ENCODE data around the gene AKT1. TPM values are rescaled to one million over a fixed set of nuclear protein-coding genes. Genes with fewer than 3 reads are reported as not detected.

The AKT1 gene
- polyA plus RNA-seq, 2 of the 4 experiments (the other 2 are of a cell fraction) = 70.2 to 93.8 TPM

DNA sequence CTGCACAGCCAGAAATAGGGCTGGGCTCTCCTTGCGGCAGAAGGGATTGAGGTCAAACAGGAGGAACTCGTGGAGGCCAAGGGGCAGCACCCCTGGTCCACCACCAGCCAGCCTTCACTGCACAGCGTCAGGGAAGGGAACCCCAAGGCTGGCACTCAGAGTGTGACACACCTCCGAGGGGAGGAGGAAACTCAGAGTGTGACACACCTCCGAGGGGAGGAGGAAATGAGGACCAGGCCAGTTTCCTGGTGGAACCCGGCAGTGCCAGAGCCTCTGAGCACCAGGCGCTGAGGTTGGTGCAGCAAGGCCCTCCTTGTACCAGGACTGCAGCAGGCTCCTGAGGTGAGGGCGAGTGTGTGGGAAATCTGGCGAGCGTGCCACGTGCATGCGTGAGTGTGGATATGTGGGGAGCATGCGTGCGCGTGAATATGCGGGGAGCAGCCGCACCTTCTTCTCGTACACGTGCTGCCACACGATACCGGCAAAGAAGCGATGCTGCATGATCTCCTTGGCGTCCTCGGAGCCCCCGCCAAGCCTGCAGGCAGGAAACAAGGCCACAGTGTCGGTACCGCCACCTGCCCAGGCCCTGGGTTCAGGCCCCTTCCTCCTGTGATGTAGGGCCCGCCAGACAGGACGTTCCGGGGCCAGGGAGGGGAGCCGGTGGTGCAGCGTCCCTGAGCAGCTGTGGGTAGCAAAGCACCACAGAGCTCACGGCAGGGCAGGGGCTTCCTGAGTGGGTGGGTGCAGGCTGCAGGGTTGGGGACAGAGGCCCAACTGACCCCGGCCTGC, 23.4 kb downstream of the AKT1 start:
- H3K4me2 ChIP-seq = no peak overlapping the region
- no peak overlapping the region for H3K4me3 ChIP-seq
- FAIRE-seq (no peak), DNase-seq (ENCODE audit: low read depth in 1 of 2, low spot score in 1 of 2) (no peak), ATAC-seq (no peak)
- POLR2A ChIA-PET = no interaction called here
- CTCF ChIA-PET = interaction anchor here (1.0 to 9.3 kb wide), 9 partner anchors 9 to 145 kb away, joined by 3 to 88 read pairs (median 5); no protein-coding TSS in a partner anchor
- no peak for TF ChIP-seq ZC3H11A (IDR thresholded peaks at IDR 0.05)
- no peak for TF ChIP-seq SMC3 (IDR thresholded peaks at IDR 0.05)
- no peak for TF ChIP-seq MYC (IDR thresholded peaks at IDR 0.05; ENCODE audit: borderline replicate concordance, low read length)
- TF ChIP-seq PHF8 (IDR thresholded peaks at IDR 0.05; ENCODE audit: borderline replicate concordance, low read depth) = no peak
- TF ChIP-seq KDM1A (IDR thresholded peaks at IDR 0.05; ENCODE audit: low read depth) = no peak
- TF ChIP-seq CBX8 (IDR thresholded peaks at IDR 0.05) = no peak
- TF ChIP-seq HOXB5 (CRISPR knock-in tag; IDR thresholded peaks at IDR 0.05) = no peak
- TF ChIP-seq EHMT2 (IDR thresholded peaks at IDR 0.05; ENCODE audit: low read depth) = no peak
- TF ChIP-seq EP300 (IDR thresholded peaks at IDR 0.05) = no peak
- no peak for TF ChIP-seq ZSCAN20 (CRISPR knock-in tag; IDR thresholded peaks at IDR 0.05)
- TF ChIP-seq RNF2 (IDR thresholded peaks at IDR 0.05; ENCODE audit: borderline replicate concordance, low read depth) = no peak
- no peak for TF ChIP-seq BHLHE40 (IDR thresholded peaks at IDR 0.05; ENCODE audit: low read depth, low read length)
- no peak for TF ChIP-seq FOSB (CRISPR knock-in tag; IDR thresholded peaks at IDR 0.05)
- TF ChIP-seq TP53 (CRISPR knock-in tag; IDR thresholded peaks at IDR 0.05) = no peak
- TF ChIP-seq SREBF2 (IDR thresholded peaks at IDR 0.05) = no peak
- TF ChIP-seq GATA3 (IDR thresholded peaks at IDR 0.05; ENCODE audit: borderline replicate concordance) = no peak
- no peak for TF ChIP-seq ZFP36 (IDR thresholded peaks at IDR 0.05; ENCODE audit: borderline replicate concordance, partially characterized antibody)
- WGBS (ENCODE audit: missing lambda C conversion rate) = 91% methylated on average over 33 of the region's 34 CpGs
- H3K9me3 ChIP-seq = peaks cover 2% of the 10 kb centered on the region; the same call in 1 of the 3 replicates
- peaks cover 14% of the 10 kb centered on the region for H3K4me1 ChIP-seq
- H3K27ac ChIP-seq = no peak overlapping the region

GRCh38 chr14:104771374-104771773, 24.2 kb downstream of the AKT1 start:
- ATAC-seq (no peak), FAIRE-seq (no peak), DNase-seq (ENCODE audit: low read depth in 1 of 2, low spot score in 1 of 2) (no peak)
- 100% methylated on average over 2 of the region's 4 CpGs for WGBS (ENCODE audit: missing lambda C conversion rate)
- Histone ChIP-seq H3K4me1 (peaks cover 14% of the 10 kb centered on the region), H3K9me3 (peaks cover 2% of the 10 kb centered on the region; the same call in 1 of the 3 replicates), H3K4me3 (no peak overlapping the region), H3K4me2 (no peak overlapping the region), H3K27ac (no peak overlapping the region)
- ChIA-PET CTCF (interaction anchor here (0.8 to 9.3 kb wide), 9 partner anchors 8 to 55 kb away, joined by 3 to 88 read pairs (median 6); no protein-coding TSS in a partner anchor), POLR2A (interaction anchor here (0.6 kb wide), 1 partner anchor 101 kb away, joined by 4 read pairs; no protein-coding TSS in a partner anchor)
- no peak for TF ChIP-seq NFE2L2 (conservative IDR thresholded peaks at IDR 0.05; ENCODE audit: low read length)
- no peak for TF ChIP-seq ZNF302 (CRISPR knock-in tag; IDR thresholded peaks at IDR 0.05)
- TF ChIP-seq FOSB (CRISPR knock-in tag; IDR thresholded peaks at IDR 0.05) = no peak
- no peak for TF ChIP-seq BCL3 (IDR thresholded peaks at IDR 0.05)
- TF ChIP-seq CTCF (IDR thresholded peaks at IDR 0.05) = no peak
- TF ChIP-seq HOXA7 (CRISPR knock-in tag; IDR thresholded peaks at IDR 0.05) = no peak
- TF ChIP-seq FOSL2 (IDR thresholded peaks at IDR 0.05) = no peak
- TF ChIP-seq FOSL2 (CRISPR knock-in tag; IDR thresholded peaks at IDR 0.05) = no peak
- no peak for TF ChIP-seq HDAC2 (IDR thresholded peaks at IDR 0.05)
- no peak for TF ChIP-seq EHMT2 (IDR thresholded peaks at IDR 0.05; ENCODE audit: low read depth)
- no peak for TF ChIP-seq RNF2 (IDR thresholded peaks at IDR 0.05; ENCODE audit: borderline replicate concordance, low read depth)
- TF ChIP-seq CBX8 (IDR thresholded peaks at IDR 0.05) = no peak
- TF ChIP-seq MAFK (IDR thresholded peaks at IDR 0.05; ENCODE audit: partially characterized antibody) = no peak
- TF ChIP-seq RARB (CRISPR knock-in tag; IDR thresholded peaks at IDR 0.05) = no peak
- no peak for TF ChIP-seq ATOH8 (CRISPR knock-in tag; IDR thresholded peaks at IDR 0.05; ENCODE audit: low read depth)
- TF ChIP-seq EHF (CRISPR knock-in tag; IDR thresholded peaks at IDR 0.05) = no peak
